Stimulated activated CD4-positive, alpha-beta T cell treated with anti-CD3 and anti-CD28 coated beads, Interleukin-4, amount 100 ng/mL, for 24 hours (primary cell): ENCODE measurements around the gene ATP8B4.

Experiments used
- DNase-seq: peaks from one replicate; pipeline ENCODE4 v3.0.0-alpha.2; 2020

Gene ATP8B4

DNA sequence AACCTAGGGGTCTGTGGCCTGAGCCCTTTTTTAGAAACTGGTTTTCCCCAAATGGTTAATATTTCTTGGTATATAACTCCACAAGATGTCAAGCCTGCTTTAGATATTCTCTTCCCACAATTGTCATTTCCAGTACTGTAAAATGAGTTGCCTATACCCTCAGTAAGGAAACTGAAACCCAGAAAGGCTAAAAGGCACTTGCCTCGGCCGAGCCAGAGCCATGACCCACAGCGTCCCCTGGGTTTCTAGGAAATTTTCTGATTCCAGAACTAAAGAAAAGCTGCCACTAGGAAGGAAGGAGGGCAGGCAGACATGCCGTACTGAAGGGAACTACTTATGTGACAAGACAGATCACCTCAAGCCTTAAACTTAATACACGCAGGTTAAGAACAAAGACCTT is 59.1 kb downstream of the ATP8B4 start:
- DNase-seq = no peak

GRCh38 chr15:50059203-50059772 is 59.7 kb downstream of the ATP8B4 start:
- DNase-seq = no peak

GRCh38 chr15:50057905-50058639 is 61.0 kb downstream of the ATP8B4 start:
- no peak for DNase-seq

DNA sequence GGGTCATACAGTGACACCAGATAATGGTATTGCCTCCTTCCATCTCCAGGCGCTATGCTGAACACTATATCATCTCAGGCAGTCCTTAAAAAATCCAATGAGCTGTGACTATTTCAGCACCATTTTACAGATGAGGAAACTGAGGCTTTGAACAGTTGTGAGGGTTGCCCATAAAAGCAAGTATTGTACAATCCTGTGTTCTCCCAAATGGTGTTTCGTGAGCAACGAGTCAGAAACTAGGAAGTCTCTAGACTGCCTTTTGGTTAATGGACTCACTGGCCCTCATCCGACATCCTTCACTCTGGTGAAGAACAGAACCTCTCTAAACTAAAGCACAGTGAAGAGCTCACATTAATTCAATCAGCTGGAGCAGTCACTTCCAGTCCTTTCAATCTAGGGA is 61.8 kb downstream of the ATP8B4 start:
- DNase-seq = no peak

DNA sequence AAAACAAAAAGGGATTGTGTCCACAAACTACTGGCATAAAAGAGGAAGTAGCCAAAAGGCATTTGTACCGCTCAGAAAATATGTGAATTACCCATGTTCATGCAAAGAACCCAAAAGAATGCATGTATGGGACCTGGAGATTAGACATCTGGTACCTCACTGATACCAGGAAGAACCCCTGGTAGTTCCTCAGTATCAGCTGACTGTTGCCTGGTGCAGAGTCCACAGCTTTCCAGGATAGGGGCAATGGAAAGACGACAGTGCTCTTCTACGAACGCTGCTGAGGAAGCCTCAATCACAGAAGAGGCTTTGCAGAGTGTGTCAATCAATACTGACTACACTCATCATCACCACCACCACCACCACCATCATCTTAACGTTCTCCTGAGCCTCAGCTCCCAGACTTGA is 63.3 kb downstream of the ATP8B4 start:
- no peak for DNase-seq

DNA sequence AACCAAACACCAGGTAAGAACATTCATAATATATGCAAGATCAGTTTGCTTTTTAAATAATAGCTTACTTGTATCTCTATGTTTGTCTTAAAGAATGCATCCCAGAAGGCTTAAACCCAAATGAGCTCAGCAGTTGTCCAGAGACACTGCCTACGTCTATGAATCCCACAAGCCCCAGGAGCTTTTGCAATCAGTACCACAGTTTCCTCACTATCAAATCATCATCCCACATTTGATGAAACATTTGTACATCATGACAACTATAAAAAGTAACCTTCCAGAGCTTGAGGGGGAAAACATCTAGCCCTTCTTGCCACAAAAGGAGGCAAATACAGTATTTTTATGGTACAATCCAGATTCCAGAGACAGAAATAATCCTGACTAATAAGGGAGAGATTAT is 63.7 kb downstream of the ATP8B4 start:
- DNase-seq = no peak

DNA sequence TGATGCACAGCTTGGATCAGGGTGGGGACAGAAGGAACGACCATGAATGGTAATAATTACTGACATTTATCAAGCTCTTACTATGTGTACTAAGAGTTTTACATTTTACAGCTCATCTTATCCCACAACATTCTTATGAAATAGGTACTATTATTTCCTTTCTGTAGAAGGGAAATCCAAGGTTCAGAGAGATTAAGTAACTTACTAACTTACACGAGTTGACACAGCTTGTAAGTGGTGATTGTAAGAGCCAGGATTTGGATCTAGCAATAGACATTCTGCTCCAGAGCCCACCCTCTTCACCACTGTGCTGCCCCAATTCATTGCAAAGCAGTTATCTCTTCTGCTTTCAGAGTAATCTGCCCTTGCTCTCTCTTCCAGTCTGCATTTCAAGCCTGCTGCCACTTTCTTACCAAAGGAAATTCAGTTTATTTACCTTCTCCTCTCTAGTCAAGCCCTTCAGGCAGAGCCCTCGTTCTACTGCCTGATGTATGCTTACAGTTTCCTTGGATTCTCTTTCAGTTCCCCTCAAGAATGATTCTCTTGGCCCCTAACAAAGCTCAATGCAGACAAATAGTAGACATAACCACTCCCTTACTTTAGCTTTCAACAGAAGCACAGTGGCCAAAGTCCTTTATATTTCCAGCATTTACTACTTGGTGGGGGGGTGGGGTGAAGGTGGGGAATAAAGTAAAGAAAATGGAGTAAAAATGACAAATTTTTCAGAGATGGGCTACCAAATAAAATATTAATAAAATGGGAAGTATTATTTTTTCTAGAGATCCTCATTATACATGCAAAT is 65.8 kb downstream of the ATP8B4 start:
- no peak for DNase-seq

DNA sequence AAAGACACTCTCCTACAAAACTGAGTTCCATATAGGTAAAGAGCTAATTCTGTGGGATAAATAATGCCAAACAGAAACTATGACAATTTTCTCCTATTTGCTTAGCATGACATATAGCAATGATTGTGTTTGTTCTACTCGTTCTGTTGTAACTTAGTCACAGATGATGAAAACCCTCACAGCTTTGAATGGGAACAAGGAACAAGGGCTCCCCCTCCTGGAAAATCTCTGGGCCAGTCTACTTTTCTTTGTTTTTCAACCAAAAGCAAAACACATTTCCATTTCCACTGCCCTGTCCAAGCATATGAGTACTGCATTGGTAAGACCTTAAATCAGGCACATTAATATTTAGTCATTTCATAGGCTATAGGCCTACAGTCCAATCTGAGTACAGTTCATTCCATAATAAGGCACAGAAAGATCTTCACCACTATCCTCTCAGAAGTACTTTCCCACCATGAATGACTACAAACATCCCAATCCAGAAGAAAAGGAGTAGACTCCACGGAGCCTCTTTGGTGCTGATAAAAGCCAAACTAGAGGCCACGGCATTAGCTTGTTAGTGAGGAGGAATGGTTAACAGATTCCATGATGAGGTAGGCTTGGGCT is 67.1 kb downstream of the ATP8B4 start:
- peak; percentile 19 for DNase-seq

GRCh38 chr15:50050986-50051743 is 67.9 kb downstream of the ATP8B4 start:
- no peak for DNase-seq

DNA sequence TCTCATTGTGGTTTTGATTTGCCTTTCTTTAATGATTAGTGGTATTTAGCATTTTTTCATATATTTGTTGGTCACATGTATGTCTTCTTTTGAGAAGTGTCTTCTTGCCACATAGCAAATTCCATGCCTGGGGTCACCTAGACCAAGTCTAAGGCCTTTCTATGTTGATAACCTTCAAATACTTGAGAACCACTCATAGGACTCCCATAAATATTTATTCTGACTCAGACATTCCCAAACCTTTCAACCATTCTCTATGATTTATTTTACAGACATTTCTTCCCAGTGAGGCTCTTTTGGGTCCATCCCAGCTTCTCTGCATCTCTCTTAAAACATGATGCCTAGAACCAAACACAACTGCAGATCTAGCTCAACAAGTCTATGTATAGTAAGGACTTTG is 69.2 kb downstream of the ATP8B4 start:
- DNase-seq = no peak

DNA sequence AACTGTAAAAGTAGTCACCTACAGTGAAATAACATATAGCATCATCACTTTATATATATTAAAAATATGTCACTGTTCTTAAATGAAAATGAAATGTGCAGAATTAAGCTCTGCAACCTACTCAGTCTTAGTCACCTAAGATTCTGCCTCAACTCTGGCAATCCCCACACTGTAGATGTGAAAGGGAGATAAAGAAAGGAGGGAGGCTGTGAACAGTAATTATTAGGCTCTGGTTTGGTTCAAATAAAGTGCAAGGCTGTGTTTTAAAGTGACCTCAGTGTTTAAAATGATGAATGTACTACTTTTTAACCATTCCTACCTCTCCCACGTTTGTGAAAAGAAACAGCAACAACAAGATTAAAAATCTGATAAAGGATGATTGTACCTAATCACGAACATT is 72.2 kb downstream of the ATP8B4 start:
- DNase-seq = no peak

DNA sequence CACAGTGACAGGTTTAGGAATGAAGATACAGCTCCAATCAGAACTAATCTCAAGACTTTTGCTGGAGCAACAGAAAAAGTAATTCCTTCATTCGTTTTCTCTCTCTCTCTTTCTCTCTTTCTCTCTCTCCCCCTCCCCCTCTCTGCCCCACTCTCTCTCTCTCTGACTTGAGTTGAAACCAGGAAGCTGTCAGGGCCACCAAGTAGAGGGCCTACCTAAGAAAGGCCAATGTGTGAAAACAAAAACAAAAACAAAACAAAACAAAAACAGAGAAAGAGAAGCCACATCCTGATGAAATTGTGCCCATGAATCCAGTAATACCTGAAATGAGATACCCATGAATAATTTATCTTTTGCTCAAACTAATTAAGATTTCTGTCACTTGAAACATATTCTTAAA is 72.9 kb downstream of the ATP8B4 start:
- no peak for DNase-seq

DNA sequence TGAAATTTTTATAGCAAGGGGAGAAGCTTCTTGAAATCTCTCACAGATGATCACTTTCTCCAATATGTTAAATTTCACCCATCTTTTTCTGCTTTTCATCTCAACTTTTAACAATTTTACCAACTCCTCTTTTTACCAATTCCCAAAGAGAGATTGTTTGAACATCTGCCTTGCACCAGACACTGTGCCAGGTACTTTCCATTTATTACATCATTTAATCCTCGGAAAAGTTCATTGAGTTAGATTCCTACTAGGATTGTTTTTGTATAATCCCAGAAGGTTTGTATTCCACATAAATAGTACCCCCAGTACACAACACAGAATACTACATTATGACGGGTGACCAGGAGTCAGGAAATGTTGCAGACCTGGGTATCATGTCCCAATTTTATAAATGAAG is 74.1 kb downstream of the ATP8B4 start:
- DNase-seq = no peak

GRCh38 chr15:50044406-50044805 is 74.6 kb downstream of the ATP8B4 start:
- no peak for DNase-seq

- no peak for DNase-seq
Observed at GRCh38 chr15:50042775-50043174, 76.3 kb downstream of the ATP8B4 start.

DNA sequence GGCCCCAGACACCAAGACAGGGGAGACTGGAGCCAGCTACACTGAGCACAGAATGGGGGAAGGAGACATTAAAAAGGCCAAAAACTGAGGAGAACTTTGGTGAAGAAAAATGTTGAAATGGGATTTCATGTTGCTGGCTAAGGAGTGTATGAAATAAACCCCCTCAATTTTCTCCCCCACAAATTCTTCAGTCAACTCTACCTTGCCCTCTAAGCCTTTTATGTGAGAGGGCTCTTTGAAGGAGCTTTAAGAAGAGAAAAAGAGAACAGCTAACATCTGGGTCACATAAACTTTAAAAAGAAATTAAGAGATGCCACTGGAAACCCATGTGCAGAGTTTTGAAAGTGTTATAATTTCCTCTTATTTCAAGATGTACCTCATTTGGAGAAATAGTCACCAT is 88.6 kb downstream of the ATP8B4 start:
- no peak for DNase-seq

GRCh38 chr15:50028326-50028725 is 90.7 kb downstream of the ATP8B4 start:
- DNase-seq = no peak

DNA sequence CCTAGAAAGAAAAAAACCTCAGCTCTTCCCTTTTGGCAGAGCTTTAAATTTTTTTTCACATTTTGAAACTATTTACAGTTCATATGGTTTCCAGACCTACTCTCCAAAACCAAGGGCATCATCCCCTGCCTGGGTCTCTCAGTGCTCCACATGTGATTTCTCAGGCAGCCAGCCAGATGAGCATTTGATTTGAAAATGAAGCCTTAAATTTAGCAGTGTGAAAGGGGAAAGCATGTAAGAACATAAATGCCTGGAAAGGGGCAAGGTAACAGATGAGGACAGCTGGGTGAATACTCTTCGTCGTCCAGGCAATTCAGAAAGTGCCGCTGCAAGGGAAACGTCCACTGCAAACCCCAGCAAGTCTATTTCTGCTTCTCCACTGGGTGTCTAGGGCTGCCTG is 94.8 kb downstream of the ATP8B4 start:
- DNase-seq = no peak

GRCh38 chr15:50018491-50018890 is 100.5 kb downstream of the ATP8B4 start:
- DNase-seq = no peak

- no peak for DNase-seq
Observed at GRCh38 chr15:50017522-50017921, 101.5 kb downstream of the ATP8B4 start.

GRCh38 chr15:50016951-50017350 is 102.1 kb downstream of the ATP8B4 start:
- DNase-seq = no peak

DNA sequence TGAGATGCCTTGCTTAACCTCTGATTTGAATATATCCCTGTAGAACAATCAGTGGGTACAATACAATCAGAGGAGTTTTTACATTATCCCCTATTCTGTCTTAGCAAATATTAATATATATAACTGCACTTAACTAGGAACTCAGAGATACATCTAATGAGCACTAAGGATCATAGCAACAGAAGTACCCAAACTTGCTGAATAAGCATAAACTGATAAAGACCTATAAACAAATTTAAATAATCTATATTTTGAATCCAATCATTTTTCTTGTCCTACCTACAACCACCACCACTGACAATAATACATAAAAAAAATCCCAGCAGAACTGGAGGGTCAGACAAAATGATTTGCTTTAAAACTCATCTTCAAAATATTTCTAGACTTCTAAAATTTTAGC is 106.2 kb downstream of the ATP8B4 start:
- no peak for DNase-seq

DNA sequence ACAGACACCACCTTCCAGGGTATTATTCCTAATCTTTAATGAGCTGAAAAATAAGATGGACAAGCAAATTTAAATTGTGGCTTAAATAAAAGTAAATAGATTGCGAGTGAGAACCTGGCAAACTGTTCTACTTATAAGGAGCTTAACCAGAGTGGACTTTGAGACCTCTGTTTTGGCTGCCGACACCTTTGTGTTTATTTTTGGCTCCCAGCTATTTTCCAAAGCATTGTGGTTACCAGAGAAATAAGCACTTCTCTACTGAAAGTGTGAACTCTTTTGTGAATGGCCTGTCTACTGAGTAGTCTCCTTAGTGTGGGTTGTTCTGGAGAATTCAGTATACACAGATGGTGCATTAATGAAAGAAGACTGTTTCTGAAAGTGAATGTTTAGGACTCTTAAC is 109.4 kb downstream of the ATP8B4 start:
- no peak for DNase-seq
